HepG2 (cell line): ENCODE results near the gene SHISA5. TPM values are rescaled to one million over a fixed set of nuclear protein-coding genes. Genes with fewer than 3 reads are reported as not detected.

Source experiments
- ATAC-seq: fragments of 200-7000 bp; cut with Tn5 transposase; 3 replicates; pipeline ENCODE4 v1.9.1; 2020; ENCODE audit warnings: mild to moderate bottlenecking, moderate library complexity
- BruUV-seq: library from RNA; stranded (reverse); fragments of 400-500 nt; replicated peaks from 2 replicates; lab custom pipeline; 2021; lab: Mats Ljungman, UMichigan
- CTCF ChIA-PET: fragments of 300-600 bp; formaldehyde crosslinking; extraction: SDS; loops from one replicate; lab custom pipeline; 2021; ENCODE audit warnings: low total read pairs, inconsistent platforms, low intra/inter-chr PET ratio; lab: Yijun Ruan, JAX
- POLR2A ChIA-PET: fragments of 350-600 bp; sonication (Branson Sonifier 250); formaldehyde crosslinking; loops from one replicate; lab custom pipeline; 2020; ENCODE audit warnings: antibody characterized with exemption, inconsistent platforms; lab: Yijun Ruan, JAX
- DNase-seq: peaks from one replicate; pipeline ENCODE4 v3.0.0-alpha.2; 2015; ENCODE audit warnings: low spot score
- FAIRE-seq: peaks from 3 replicates; lab custom pipeline; 2011; peaks lifted over from hg19 to GRCh38; lab: Jason Lieb, UNC
- H2AFZ ChIP-seq: one replicate; pipeline ENCODE4 v1.6.1; 2011; ENCODE audit warnings: low read length, inconsistent platforms
- H3K27ac ChIP-seq: fragments of 300-600 bp; 3 replicates; pipeline ENCODE4 v1.8.0; 2011; ENCODE audit warnings: mixed run types, mild to moderate bottlenecking, mixed read lengths, low read length, inconsistent platforms; ENCODE audit not compliant: insufficient read depth; ENCODE audit errors: extremely low read length
- H3K27me3 ChIP-seq, 2 experiments: fragments of 200-600 bp in 1 of 2; 2 replicates in 1 of 2; 3 replicates in 1 of 2; pipeline versions ENCODE4 v1.6.0 to v1.8.0; 2011; ENCODE audit warnings: low read length in 2 of 2, mild to moderate bottlenecking in 2 of 2, moderate library complexity in 2 of 2, inconsistent platforms in 1 of 2; ENCODE audit not compliant: insufficient read depth in 2 of 2, control insufficient read depth in 1 of 2
- H3K36me3 ChIP-seq, 2 experiments: fragments of 200-600 bp in 1 of 2; replicated peaks in 1 of 2; 2 replicates in 1 of 2; 3 replicates in 1 of 2; pipeline versions ENCODE4 v1.5.1 to v1.8.0; 2011; ENCODE audit warnings: low read length in 2 of 2, inconsistent platforms in 1 of 2; ENCODE audit not compliant: insufficient read depth in 2 of 2, control insufficient read depth in 1 of 2
- H3K4me1 ChIP-seq: 2 replicates; pipeline ENCODE4 v1.5.1; 2012; ENCODE audit warnings: low read length, inconsistent platforms; ENCODE audit not compliant: insufficient read depth
- H3K4me2 ChIP-seq: 2 replicates; pipeline ENCODE4 v1.6.0; 2011; ENCODE audit warnings: low read depth, low read length, inconsistent platforms
- H3K4me3 ChIP-seq, 3 experiments: fragments of 200-600 bp in 1 of 3; sonication (generic), shearing (Covaris generic) in 1 of 3; replicated peaks in 1 of 3; 2 replicates each; pipeline ENCODE4 v1.5.1; 2011 to 2016; ENCODE audit warnings: low read length in 3 of 3, inconsistent platforms in 2 of 3, low read depth in 2 of 3, mild to moderate bottlenecking in 2 of 3, control low read depth in 1 of 3, mixed read lengths in 1 of 3; ENCODE audit not compliant: insufficient read depth in 1 of 3
- H3K79me2 ChIP-seq: one replicate; pipeline ENCODE4 v1.6.1; 2011; ENCODE audit warnings: low read length, inconsistent platforms; ENCODE audit not compliant: insufficient read depth
- H3K9ac ChIP-seq: 2 replicates; pipeline ENCODE4 v1.6.0; 2011; ENCODE audit warnings: mild to moderate bottlenecking, low read depth, low read length, inconsistent platforms; ENCODE audit not compliant: insufficient read depth
- H3K9me3 ChIP-seq: 2 replicates; pipeline ENCODE4 v1.5.1; 2012; ENCODE audit warnings: mild to moderate bottlenecking, low read length
- H4K20me1 ChIP-seq: 2 replicates; pipeline ENCODE4 v1.6.0; 2011; ENCODE audit warnings: inconsistent platforms, mild to moderate bottlenecking, low read length, moderate library complexity; ENCODE audit not compliant: insufficient read depth
- E2F2 ChIP-seq: sonication (generic); formaldehyde crosslinking; IDR thresholded peaks from 2 replicates; pipeline ENCODE4 v1.4.0; 2020; ENCODE audit warnings: missing genetic modification reagents, borderline replicate concordance
- FOXA1 ChIP-seq, 2 experiments: fragments of 450-650 bp in 1 of 2; sonication (generic) in 1 of 2; formaldehyde crosslinking in 1 of 2; IDR thresholded peaks; 2 replicates each; pipeline versions ENCODE4 v1.4.0 to v1.6.1; 2016 to 2020; ENCODE audit warnings: missing genetic modification reagents in 1 of 2
- FUBP1 ChIP-seq: sonication (generic); formaldehyde crosslinking; IDR thresholded peaks from 2 replicates; pipeline ENCODE4 v1.5.1; 2020; ENCODE audit warnings: missing genetic modification reagents, mild to moderate bottlenecking, borderline replicate concordance
- GMEB1 ChIP-seq: sonication (generic); formaldehyde crosslinking; IDR thresholded peaks from 2 replicates; pipeline ENCODE4 v1.5.1; 2020; ENCODE audit warnings: missing genetic modification reagents, mild to moderate bottlenecking, borderline replicate concordance
- KAT2B ChIP-seq: fragments of 150-350 bp; IDR thresholded peaks from 2 replicates; pipeline ENCODE4 v1.6.1; 2014; ENCODE audit warnings: low read depth, low read length, borderline replicate concordance
- SMARCC2 ChIP-seq: fragments of 450-650 bp; IDR thresholded peaks from 2 replicates; pipeline ENCODE4 v1.6.1; 2017; ENCODE audit warnings: antibody characterized with exemption, mild to moderate bottlenecking
- SNAPC2 ChIP-seq: sonication (generic); formaldehyde crosslinking; IDR thresholded peaks from 2 replicates; pipeline ENCODE4 v1.8.1; 2022; ENCODE audit warnings: mild to moderate bottlenecking, missing genetic modification reagents
- SPEN ChIP-seq: sonication (generic); formaldehyde crosslinking; IDR thresholded peaks from 2 replicates; pipeline ENCODE4 v1.5.1; 2020; ENCODE audit warnings: low read depth, mild to moderate bottlenecking, missing genetic modification reagents
- ZBTB43 ChIP-seq: sonication (generic); formaldehyde crosslinking; conservative IDR thresholded peaks from 2 replicates; pipeline ENCODE4 v1.4.0; 2020; ENCODE audit warnings: missing genetic modification reagents
- ZNF510 ChIP-seq: sonication (generic); formaldehyde crosslinking; IDR thresholded peaks from 2 replicates; pipeline ENCODE4 v1.4.0; 2020; ENCODE audit warnings: low read depth, mild to moderate bottlenecking, missing genetic modification reagents
- ZNF550 ChIP-seq: sonication (generic); formaldehyde crosslinking; IDR thresholded peaks from 2 replicates; pipeline ENCODE4 v1.4.0; 2020; ENCODE audit warnings: mild to moderate bottlenecking, missing genetic modification reagents, borderline replicate concordance
- ZNF607 ChIP-seq: sonication (generic); formaldehyde crosslinking; IDR thresholded peaks from 2 replicates; pipeline ENCODE4 v1.5.1; 2020; ENCODE audit warnings: missing genetic modification reagents, mild to moderate bottlenecking, borderline replicate concordance
- ZNF710 ChIP-seq: sonication (generic); formaldehyde crosslinking; IDR thresholded peaks from 2 replicates; pipeline ENCODE4 v1.5.0; 2020; ENCODE audit warnings: mild to moderate bottlenecking, missing genetic modification reagents, borderline replicate concordance
- WGBS: methylation state at CpG from one replicate; pipeline ENCODE4 v1.1.6; 2017; ENCODE audit warnings: low lambda C conversion rate; 5-methylcytosine and 5-hydroxymethylcytosine counted together
- in situ Hi-C: cut with HindIII; loops from 2 replicates; pipeline ENCODE4 v1.10.0; 2017; ENCODE audit warnings: low pct_unique_long_range_greater_than_20kb; ENCODE audit not compliant: extremely low pct_ligation_motif_present
- intact Hi-C: fragments of 100-400 bp; cut with micrococcal nuclease; formaldehyde crosslinking; loops from one replicate; pipeline ENCODE4 v1.10.0; 2022; ENCODE audit not compliant: unreplicated experiment
- polyA plus RNA-seq, 8 experiments: library from polyadenylated mRNA; depleted of rRNA in 3 of 8; stranded (reverse) in 7 of 8; unstranded in 1 of 8; fragments of >200 nt; fragmentation: Illumina TruSeq in 4 of 8; extraction: Trizol in 4 of 8; gene quantifications; 2 replicates each; pipeline versions ENCODE4 v1.2.1 to v1.2.3, GENCODE V29; 2011 to 2016; ENCODE audit warnings: low read depth in 4 of 8, missing spikeins in 1 of 8, mixed read lengths in 1 of 8; ENCODE audit not compliant: insufficient read depth in 1 of 8
- total RNA-seq, 5 experiments: library from RNA; depleted of rRNA; stranded (reverse); fragments of >200 nt; fragmentation: Illumina TruSeq; extraction: Trizol; gene quantifications; 2 replicates each; pipeline ENCODE4 v1.2.3, GENCODE V29; 2016; ENCODE audit warnings: low read depth in 1 of 5

The SHISA5 gene
- total and polyA plus RNA-seq, 2 of the 13 experiments (the other 11 are each of a cell fraction or from before 2014, with no cell fraction given) = 75.8 to 91.4 TPM

- no peak for FAIRE-seq
These were observed 43.5 kb downstream of the SHISA5 start for GRCh38 chr3:48460517-48460902.

More at GRCh38 chr3:48460517-48460902, 43.5 kb downstream of the SHISA5 start:
- 92% methylated on average over 3 of the region's 3 CpGs for WGBS
- H3K9ac ChIP-seq = no peak overlapping the region
- no peak overlapping the region for H2AFZ ChIP-seq
- no peak overlapping the region for H3K27ac ChIP-seq
- no peak overlapping the region for H3K4me2 ChIP-seq
- no peak for TF ChIP-seq FOXA1 (IDR thresholded peaks at IDR 0.05)
- TF ChIP-seq FOXA1 (CRISPR knock-in tag; IDR thresholded peaks at IDR 0.05) = no peak
- no peak for TF ChIP-seq ZNF510 (CRISPR knock-in tag)
- no peak for TF ChIP-seq GMEB1
- no peak for TF ChIP-seq SPEN (CRISPR knock-in tag)
- no peak for TF ChIP-seq FUBP1 (CRISPR knock-in tag)
- no peak for TF ChIP-seq ZNF710 (CRISPR knock-in tag)
- no peak for TF ChIP-seq E2F2 (CRISPR knock-in tag)
- no peak for TF ChIP-seq KAT2B
- no peak for TF ChIP-seq SNAPC2 (CRISPR knock-in tag)
- TF ChIP-seq ZNF607 (CRISPR knock-in tag) = no peak
- no peak for TF ChIP-seq ZBTB43 (CRISPR knock-in tag)
- TF ChIP-seq SMARCC2 = no peak
- no peak for TF ChIP-seq ZNF550
- no peak overlapping the region for H3K4me3 ChIP-seq
- intact Hi-C loops = no loop called here
- H3K27me3 ChIP-seq = no peaks in the 10 kb centered on the region
- ATAC-seq = no peak
- ChIA-PET POLR2A (interaction anchor here (3.6 kb wide), 1 partner anchor 12 kb away, joined by 17 read pairs; no protein-coding TSS in a partner anchor), CTCF (no interaction called here)
- peaks cover 12 to 41% of the 10 kb centered on the region in 2 experiments; a peak in 4 of 5 replicates for H3K36me3 ChIP-seq
- BruUV-seq = no TSS peak
- H3K4me1 ChIP-seq = peaks cover 5% of the 10 kb centered on the region; the same call in 1 of the 2 replicates
- H4K20me1 ChIP-seq = no peaks in the 10 kb centered on the region
- no peaks in the 10 kb centered on the region for H3K79me2 ChIP-seq
- in situ Hi-C loops = no loop called here
- DNase-seq = no peak
- no peaks in the 10 kb centered on the region for H3K9me3 ChIP-seq
